Stimulated activated naive CD4-positive, alpha-beta T cell treated with Interleukin-2 at 50 U/mL for 16 hours (primary cell): ENCODE data around the gene EXD1.
A peak's percentile ranks its signal among the peaks of the same experiment; 100 is the strongest.
"Not testable (repeated sequence)": the region's sequence is repeated elsewhere in the genome, so short reads cannot be mapped to it uniquely, and the experiment has no call there.

Experiments used
- DNase-seq: peaks from one replicate; lab custom pipeline; 2025; lab: John Stamatoyannopoulos, UW

EXD1 gene, protein sequence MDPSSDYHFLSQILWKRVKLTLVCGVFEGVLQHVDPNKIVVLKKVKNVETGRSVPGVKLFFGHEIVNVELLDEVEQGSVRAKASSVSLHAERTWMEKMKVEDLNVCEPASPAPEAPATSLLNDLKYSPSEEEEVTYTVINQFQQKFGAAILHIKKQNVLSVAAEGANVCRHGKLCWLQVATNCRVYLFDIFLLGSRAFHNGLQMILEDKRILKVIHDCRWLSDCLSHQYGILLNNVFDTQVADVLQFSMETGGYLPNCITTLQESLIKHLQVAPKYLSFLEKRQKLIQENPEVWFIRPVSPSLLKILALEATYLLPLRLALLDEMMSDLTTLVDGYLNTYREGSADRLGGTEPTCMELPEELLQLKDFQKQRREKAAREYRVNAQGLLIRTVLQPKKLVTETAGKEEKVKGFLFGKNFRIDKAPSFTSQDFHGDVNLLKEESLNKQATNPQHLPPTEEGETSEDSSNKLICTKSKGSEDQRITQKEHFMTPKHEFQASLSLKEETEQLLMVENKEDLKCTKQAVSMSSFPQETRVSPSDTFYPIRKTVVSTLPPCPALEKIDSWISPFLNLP

DNA sequence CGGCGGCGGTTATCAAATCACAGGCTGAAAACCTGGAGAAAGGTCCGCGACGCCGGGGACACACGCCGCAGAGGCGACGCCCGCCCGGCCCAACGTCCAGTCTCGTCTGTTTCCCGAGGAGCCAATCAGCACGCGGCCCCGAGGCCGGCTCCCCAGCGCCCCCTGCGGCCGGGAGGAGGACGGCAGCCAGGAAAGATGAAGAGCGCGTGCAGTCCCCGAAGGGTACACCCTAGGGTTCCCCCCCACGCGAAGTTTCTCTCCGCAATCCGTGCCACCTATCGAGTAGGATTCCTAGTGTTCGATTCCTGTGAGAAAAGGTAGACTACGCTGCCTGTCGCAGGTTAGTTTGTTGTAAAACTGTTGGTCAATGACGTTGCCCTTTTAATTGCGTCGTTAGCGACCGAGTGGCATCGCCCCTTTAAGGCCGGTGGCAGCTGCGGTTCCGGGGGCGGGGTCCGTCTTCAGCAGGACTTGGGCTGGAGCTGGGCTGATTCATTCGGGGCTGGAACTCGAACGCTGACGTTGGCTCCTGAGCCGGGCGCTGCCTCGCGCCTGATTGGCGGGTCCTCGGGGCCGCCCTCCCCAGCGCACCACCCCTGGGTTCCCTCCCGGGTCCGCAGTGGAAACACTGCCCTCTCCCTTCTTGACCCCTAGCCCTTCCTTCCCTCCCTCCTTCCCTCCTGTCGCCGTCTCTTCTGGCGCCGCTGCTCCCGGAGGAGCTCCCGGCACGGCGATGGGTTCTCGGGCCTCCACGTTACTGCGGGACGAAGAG lies at the start of gene EXD1, which contains the start of gene CHP1:
Gene EXD1 (minus strand): TSS at position 108 of the 772 bp plus-strand sequence. CDS start 4,182 bp downstream, outside the sequence.
Gene CHP1 (plus strand): TSS at position 619 of the 772 bp plus-strand sequence. CDS start 115 bp downstream, at position 734.
- peak; percentile 98 for DNase-seq

DNA sequence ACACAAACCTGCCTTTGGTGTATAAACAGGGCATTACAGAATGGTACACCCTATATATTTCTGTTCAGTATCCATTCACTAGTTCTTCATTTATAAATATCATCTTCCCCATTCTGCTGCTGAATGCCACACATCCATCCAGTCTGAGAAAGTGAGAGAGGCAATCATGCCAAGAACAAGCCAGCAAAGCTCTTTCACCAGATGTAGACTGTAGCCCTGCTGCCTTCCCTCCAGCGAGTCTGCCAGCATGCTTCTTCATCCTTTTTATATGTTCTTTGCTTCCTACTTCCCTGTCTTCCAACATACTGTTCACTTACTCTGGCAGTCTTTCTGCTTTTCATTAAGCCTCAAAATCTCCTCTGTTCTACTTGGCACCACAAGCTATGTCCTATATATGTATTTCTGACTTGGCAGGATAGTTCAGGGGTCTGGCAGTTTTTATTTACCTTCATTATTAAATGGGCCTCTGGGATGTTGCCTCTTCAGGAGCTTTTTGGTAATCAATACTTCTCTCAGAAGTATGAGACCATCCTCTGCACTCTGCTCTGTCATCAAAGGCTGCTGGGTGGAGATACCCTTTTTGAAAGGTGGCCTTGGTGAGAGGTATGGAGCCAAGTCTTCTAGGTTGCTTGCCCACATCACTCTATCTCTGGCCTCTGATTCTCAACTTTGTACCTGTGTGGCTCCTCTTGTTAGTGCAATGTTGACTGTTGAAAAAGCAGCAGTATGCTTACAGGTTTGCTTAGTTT lies 49.2 kb upstream of the EXD1 start:
- DNase-seq, result no peak

DNA sequence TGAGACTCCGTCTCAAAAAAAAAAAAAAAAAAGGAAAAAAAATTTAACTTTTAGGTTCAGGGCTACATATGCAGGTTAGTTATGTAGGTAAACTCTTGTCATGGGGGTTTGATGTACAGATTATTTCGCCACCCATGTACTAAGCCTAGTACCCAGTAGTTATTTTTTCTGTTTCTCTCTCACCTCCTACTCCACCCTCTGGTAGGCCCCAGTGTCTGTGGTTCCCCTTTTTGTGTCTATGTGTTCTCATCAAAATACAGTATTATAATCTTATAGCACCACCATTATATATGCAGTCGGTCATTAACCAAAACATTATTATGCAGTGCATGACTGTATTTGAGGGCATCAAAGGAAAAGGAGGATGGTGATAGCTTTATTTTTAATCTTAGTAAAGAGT lies 47.8 kb upstream of the EXD1 start:
- no peak for DNase-seq

DNA sequence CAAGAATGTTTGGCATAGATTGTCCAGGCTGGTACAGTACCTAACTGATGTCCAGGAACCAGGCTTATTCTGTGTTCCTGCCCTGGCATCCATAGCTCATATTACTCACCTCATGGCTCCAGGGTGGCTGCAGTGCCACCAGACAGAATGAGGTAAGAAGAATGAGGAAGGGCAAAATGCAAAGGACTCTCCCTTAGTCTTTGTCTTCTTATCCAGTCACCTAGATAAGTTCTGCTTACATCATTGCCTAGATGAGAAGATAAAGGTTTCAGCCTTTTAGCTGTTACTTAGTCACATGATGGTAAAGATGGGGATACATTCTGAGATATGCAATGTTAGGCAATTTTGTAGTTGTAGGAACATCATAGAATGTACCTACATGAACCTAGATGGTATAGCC lies 46.3 kb upstream of the EXD1 start:
- DNase-seq, result no peak

DNA sequence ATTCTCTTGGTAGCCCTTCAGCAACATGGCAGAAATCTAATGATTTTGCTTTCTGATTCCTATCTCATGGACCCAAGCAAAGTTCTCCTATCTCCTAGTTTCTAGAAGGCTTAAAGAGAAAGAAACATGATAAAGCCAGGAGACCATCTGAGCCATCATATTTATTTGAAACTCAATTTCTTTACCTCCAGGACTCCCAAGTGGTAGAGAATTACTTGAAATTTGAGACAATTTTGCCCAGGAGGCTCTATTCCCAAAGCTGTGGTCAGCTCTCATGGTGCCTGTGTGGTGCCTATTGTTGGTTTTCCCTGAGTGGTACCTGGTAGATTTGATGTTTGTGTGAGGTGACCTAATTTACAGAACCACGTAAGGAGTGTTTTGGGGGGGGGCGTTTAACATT lies 39.3 kb upstream of the EXD1 start:
- no peak for DNase-seq

DNA sequence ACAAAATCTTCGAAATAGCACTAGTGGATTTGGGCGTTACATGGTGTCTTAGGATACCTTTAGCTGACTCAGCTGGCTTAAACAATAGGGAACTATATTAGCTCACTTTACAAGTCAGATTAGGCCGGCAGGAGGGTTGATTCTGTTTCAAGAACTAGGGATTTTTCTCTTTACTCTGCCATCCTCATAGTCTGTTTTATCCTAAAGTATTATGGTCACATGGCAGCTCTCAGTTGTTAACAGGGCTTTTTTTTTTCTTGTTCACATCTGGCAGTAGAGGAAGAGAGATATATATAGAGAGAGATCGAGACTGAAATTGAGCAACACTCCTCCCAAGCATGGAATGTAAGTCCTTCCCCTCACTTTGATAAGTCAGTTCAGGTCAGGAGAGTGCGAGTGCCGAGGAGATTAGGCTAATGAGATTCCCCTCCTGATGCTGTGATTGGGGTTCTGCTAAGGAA lies 33.4 kb upstream of the EXD1 start:
- DNase-seq, result no peak

DNA sequence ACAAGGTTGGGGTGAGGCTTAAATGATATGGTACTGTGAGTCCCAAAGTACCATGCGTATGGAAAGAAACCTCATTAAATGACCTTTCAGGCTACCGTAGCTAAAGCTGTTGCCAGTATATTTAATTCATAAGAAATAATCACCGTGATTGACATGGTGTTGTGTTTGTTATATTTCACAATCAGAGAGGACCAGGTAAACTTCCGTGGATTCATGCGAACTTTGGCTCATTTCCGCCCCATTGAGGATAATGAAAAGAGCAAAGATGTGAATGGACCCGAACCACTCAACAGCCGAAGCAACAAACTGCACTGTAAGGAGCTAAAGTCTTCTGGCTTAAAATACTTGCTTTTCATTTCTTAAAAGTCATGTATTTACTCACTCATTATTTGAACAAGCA lies 32.0 kb upstream of the EXD1 start:
- DNase-seq, result no peak

DNA sequence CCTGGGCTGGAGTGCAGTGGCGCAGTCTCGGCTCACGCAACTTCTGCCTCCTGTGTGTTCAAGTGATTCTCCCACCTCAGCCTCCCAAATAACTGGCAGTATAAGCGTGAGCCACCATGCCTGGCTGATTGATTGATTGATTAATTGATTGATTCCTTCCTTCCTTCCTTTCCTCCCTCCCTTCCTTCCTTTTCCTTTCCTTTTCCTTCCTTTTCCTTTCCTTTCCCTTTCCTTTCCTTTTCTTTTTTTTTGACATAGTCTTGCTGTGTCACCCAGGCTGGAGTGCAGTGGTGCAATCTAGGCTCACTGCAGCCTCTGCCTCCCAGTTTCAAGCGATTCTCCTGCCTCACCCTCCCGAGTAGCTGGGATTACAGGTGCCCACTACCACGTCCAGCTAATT lies 30.4 kb upstream of the EXD1 start:
- DNase-seq, result not testable (repeated sequence)

DNA sequence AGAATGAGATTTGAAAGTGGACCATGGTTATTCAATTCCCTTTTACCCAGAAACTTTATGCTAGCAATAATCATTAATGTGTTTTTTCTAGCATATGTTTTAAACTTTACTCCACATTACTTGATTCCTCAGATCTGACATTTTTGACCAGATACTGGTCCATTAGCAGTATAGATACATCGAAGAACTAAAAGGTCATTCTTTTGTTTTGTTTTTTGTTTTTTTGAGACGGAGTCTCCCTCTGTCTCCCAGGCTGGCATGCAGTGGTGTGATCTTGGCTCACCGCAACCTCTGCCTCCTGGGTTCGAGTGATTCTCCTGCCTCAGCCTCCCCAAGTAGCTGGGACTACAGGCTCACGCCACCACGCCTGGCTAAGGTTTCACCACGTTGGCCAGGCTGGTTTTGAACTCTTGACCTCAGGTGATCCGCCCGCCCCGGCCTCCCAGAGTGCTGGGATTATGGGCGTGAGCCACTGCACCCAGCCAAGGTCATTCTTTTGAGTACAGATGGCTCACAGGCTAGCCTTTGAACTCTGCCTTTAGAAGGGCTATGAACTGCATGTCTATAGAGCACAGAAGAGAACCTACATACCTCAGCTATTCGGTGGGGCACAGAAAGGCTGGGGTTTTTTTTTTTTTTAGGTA lies 29.1 kb upstream of the EXD1 start:
- DNase-seq, result no peak

DNA sequence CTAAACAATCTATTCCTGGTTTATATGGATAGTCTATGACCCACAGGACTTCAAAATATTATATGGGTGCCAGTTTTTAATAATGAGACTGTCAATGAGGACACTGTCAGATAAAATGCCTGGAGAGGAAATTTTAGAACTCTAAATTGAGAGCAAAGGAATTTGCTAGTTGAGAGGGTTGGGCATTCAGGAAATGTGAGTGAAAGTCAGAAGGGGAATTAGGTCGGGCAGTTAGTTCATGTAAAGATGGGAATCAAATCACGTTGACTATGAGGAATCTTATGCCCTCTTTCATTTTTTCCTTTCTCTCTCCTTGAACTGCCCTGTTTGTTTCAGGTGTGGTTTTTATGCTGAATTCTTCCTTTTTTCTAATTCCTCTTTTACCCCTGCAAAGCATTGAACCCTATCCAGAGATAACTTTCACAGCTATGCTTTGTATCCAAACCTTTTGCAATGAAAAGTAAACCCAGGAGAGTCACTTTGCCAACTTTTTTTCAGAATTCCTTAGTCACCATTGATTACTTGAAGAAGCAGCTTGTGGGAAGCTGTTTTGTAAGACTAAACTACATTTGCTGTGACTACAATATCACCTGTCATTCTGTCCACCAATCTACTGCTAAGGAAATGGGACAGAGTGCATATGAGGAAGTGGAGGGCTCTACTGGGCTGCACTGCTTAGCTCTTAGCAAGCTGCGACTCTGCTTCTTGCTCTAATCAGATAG lies 28.4 kb upstream of the EXD1 start:
- no peak for DNase-seq

DNA sequence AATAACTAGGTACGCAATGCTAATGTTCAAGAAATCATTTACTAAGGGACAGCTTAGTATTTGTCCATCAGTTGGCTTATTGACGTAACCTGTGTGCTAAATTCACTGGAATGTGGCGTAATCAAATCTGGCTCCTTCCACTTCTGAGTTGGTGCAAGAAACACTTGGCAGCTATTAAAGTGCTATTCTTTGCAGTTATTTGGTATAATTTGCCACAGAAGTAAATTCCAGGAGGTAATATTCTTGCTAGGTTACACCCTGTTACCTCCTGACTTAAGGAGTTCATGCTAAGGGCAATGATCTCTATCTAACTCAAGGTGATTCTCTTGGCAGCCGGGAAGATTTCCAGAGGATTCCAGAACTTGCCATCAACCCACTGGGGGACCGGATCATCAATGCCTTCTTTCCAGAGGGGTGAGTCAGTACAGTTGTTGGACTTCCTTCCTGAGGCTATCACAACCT lies 26.1 kb upstream of the EXD1 start:
- DNase-seq, result no peak

DNA sequence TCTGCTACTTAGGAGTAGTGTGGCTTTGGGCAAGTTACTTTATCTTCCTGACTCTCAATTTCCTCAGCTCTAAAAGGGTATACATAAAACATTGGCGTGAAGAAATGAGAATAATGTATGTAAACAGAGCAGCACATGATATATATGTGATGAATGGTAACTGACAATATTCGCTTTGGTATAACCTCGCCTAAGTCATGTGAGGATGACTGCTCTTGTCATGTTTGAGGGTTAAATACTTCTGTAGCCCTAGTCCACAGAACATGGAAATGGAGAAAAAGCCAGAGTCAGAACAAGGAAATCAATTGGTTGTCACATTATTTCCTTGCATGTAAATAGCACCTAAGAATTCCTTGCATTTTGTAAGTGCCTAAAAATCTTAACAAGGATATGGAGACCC lies 25.5 kb upstream of the EXD1 start:
- no peak for DNase-seq

DNA sequence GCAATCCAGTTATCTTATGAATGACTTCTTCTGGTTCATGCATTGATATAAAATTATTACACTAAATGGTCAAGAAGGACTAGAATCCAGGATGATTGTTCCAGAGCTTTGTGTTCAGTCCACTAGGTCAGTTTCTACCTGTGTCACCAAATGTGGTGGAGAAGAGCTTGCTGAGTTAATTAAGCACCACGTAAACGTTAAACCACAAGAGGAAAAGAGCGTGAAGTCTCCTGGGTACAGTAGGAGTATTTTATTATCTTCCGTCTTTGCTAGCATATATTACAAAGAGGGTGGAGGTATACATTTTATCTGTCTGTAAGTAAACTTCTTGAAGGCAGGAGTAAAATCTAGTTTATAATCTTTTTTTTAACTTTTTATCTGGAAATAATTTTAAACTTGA lies 24.0 kb upstream of the EXD1 start:
- DNase-seq, result no peak

DNA sequence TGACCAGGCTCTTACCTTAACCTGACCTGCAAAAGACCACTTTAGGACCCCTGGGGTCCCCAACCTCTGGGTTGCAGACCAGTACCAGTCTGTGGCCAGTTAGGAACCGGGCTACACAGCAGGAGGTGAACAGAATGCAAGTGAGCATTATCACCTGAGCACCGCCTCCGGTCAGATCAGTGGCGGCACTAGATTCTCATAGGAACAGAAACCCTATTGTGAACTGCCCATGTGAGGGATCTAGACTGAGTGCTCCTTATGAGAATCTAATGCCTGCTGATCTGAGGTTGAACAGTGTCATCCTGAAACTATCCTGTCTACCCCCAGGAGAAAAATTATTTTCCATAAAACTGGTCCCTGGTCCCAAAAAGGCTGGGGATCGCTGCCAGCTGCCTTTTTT lies 20.9 kb upstream of the EXD1 start:
- no peak for DNase-seq

DNA sequence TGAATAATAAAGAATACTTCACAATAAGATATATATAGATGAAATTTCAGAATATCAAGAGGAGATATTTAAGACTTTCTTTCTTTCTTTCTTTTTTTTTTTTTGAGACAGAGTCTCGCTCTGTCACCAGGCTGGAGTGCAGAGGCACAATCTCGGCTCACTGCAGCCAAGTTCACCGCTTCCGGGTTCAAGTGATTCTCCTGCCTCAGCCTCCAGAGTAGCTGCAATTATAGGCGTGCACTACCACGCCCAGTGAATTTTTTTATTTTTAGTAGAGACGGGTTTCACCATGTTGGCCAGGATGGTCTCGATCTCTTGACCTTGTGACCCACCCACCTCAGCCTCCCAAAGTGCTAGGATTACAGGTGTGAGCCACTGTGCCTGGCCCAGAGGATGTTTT lies 20.2 kb upstream of the EXD1 start:
- DNase-seq, result not testable (repeated sequence)

DNA sequence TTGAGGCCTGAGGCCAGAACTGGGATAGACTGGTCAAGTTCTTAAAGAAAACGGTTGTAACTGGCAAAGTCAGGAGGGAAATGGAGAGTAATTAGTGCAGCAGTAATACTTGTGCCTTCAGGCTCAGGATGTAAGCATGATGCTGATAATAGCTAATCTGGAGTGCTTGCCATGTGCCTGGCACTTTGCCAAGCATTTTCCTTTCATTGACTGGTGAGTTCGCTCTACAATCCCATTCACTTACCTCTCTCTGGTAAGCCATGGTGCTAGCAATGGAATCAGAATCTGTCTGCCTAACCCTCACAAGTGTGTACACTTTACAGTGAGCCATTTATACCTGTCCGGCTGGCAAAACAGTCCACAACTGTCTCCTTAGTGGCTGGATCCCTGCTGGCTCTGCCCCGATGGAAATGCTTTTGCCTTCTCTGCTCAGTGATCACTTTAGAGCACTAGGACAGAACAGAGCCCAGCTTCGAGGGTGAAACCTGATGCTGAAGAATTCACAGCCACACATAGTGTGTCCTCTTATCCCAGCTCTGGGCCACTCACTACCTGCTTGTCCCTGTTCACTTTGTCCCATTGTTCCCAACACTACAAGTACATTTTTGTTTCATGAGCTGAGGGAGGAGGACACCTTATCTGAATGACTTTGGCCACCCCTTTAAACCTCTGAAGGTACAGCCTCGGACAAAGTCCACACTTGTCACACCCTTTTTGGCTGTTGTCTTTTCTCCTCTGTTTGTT lies 10.8 kb upstream of the EXD1 start:
- DNase-seq, result no peak

DNA sequence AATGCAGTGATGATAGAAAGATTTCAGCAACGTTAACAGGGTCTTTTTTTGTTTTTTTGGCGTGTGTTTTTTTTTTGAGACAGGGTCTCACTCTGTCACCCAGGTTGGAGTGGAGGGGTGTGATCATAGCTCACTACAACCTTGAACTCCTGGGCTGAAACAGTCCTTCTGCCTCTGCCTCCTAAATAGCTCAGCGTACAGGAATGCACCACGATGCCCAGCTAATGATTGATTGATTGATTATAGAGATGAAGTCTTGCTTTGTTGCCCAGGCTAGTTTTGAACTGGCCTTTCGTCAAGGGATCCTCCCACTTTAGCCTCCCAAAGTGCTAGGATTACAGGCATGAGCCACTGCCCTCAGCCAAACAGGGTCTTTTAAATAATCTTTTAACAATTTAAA lies 7.5 kb upstream of the EXD1 start:
- DNase-seq, result no peak

DNA sequence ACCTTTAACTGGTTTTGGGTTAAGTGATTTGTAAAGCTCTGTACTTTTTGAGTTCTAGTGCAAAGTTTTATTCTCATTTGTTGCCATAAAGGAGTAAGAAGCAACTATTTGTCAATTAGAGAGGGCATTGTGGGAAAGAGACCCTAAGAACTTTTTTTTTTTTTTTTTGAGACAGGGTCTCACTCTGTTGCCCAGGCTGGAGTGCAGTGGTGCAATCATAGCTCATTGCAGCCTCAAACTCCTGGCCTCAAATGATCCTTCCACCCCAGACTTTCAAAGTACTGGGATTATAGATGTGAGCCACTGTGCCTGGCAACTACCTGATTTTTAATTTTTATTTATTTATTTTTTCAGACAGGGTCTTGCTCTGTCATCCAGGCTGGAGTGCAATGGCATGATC lies 5.4 kb upstream of the EXD1 start:
- DNase-seq, result no peak

DNA sequence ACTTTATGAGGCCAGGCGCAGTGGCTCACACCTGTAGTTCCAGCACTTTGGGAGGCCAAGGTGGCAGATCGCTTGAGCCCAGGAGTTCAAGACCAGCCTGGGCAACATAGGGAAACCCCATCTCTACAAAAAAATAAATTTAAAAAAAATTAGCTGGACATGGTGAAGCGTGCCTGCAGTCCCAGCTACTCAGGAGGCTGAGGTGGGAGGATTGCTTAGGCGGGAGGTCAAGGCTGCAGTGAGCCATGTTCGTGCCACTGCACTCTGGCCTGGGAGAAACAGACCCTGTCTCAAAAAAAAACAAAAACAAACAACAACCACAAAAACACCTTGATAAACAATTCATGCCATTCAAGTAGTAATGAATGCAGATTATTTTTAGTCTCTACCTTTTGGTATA lies 4.7 kb upstream of the EXD1 start:
- not testable (repeated sequence) for DNase-seq

DNA sequence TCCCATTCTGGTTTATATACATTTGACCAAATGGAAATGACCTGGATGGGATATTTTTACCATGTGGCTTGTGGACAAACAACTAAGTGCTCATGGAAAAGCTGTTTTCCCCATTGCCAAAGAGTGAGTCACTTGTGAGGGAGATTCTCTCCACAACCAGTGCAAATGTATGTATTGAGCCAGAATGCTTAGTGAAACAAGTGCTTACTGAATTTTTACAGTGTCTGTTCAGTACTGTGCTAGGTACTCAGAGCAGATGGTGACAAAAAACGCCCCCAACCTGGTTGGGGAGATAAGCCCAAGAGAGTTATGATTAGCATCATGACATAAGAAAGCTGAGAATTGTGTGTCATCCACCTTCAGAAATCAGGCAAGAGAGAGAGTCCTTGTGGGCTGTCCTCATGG lies 2.8 kb upstream of the EXD1 start:
- DNase-seq, result no peak
